H1 (cell line): ENCODE results near the gene TSR3. TPM values are rescaled to one million over a fixed set of nuclear protein-coding genes. Genes with fewer than 3 reads are reported as not detected.

Source experiments
- polyA plus RNA-seq, 7 experiments: library from polyadenylated mRNA; depleted of rRNA in 3 of 7; stranded (reverse) in 5 of 7; unstranded in 2 of 7; fragments of >200 nt in 5 of 7; fragments of 200-250 nt in 2 of 7; gene quantifications; 1 replicate in 5 of 7; 2 replicates in 1 of 7; 4 replicates in 1 of 7; pipeline versions ENCODE4 v1.2.1 to v1.2.3, GENCODE V29; 2011 to 2013; ENCODE audit warnings: missing spikeins in 2 of 7, mixed read lengths in 2 of 7
- total RNA-seq: library from RNA; stranded (reverse); fragmentation: NEBNext Ultra II Directional; extraction: Animal tissue kit (Norgen Biotek cat#: 25700); gene quantifications from 2 replicates; pipeline ENCODE4 v1.2.1, GENCODE V29; 2021
- TF ChIP-seq, protein P1 (sequence below): fragments of 300-600 bp; sonication (generic); IDR thresholded peaks from 2 replicates; pipeline ENCODE4 v1.7.1; 2012; ENCODE audit warnings: low read length, moderate library complexity, mild to moderate bottlenecking, inconsistent platforms; ENCODE audit not compliant: insufficient replicate concordance

The TSR3 gene
- total and polyA plus RNA-seq, 2 of the 8 experiments (the other 6 are each of a cell fraction or from before 2014, with no cell fraction given): 43.1 to 52.3 TPM

DNA sequence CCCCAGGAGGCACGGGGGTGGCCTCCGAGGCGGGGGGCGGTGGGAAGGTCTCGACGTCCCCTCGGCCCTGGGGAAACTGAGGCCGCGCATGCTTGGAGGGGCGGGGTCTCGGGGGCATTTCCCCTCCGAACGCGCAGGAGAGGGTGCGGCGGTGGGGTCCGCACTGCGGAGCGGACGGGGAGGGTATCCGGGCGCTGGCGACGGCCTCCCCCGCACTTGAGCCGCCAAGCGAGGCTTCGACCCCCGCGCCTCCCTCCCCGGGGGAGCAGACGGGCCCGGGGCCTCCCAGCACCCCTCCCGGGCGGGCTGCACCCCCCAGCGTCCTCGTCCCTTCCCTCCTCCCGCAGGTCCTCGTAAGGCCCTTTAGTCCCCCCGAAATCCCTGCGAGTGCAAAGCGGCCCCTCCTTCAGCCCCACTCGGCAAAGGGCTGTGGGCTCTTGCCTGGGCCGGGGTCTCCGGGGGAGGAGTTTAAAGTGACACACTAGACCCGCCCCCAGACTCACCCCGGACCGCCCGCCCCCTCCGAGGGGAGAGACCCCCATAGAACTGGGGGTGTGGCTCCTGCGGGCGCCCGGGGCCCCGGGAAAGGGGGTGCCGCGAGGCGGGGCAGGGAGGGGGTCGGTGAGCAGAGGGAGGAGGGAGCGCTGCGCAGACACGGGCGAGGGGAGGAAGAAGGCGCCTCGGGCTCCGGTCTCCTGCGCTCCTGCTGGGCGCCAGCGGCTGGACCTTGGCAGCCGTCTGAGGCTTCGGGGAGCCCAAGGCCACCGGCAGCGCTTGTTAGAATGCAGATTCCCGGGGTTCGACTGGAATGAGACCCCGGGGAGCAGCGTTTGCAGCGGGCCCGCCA is 17.6 kb downstream of the TSR3 start (continued):
- TF ChIP-seq, protein P1, sequence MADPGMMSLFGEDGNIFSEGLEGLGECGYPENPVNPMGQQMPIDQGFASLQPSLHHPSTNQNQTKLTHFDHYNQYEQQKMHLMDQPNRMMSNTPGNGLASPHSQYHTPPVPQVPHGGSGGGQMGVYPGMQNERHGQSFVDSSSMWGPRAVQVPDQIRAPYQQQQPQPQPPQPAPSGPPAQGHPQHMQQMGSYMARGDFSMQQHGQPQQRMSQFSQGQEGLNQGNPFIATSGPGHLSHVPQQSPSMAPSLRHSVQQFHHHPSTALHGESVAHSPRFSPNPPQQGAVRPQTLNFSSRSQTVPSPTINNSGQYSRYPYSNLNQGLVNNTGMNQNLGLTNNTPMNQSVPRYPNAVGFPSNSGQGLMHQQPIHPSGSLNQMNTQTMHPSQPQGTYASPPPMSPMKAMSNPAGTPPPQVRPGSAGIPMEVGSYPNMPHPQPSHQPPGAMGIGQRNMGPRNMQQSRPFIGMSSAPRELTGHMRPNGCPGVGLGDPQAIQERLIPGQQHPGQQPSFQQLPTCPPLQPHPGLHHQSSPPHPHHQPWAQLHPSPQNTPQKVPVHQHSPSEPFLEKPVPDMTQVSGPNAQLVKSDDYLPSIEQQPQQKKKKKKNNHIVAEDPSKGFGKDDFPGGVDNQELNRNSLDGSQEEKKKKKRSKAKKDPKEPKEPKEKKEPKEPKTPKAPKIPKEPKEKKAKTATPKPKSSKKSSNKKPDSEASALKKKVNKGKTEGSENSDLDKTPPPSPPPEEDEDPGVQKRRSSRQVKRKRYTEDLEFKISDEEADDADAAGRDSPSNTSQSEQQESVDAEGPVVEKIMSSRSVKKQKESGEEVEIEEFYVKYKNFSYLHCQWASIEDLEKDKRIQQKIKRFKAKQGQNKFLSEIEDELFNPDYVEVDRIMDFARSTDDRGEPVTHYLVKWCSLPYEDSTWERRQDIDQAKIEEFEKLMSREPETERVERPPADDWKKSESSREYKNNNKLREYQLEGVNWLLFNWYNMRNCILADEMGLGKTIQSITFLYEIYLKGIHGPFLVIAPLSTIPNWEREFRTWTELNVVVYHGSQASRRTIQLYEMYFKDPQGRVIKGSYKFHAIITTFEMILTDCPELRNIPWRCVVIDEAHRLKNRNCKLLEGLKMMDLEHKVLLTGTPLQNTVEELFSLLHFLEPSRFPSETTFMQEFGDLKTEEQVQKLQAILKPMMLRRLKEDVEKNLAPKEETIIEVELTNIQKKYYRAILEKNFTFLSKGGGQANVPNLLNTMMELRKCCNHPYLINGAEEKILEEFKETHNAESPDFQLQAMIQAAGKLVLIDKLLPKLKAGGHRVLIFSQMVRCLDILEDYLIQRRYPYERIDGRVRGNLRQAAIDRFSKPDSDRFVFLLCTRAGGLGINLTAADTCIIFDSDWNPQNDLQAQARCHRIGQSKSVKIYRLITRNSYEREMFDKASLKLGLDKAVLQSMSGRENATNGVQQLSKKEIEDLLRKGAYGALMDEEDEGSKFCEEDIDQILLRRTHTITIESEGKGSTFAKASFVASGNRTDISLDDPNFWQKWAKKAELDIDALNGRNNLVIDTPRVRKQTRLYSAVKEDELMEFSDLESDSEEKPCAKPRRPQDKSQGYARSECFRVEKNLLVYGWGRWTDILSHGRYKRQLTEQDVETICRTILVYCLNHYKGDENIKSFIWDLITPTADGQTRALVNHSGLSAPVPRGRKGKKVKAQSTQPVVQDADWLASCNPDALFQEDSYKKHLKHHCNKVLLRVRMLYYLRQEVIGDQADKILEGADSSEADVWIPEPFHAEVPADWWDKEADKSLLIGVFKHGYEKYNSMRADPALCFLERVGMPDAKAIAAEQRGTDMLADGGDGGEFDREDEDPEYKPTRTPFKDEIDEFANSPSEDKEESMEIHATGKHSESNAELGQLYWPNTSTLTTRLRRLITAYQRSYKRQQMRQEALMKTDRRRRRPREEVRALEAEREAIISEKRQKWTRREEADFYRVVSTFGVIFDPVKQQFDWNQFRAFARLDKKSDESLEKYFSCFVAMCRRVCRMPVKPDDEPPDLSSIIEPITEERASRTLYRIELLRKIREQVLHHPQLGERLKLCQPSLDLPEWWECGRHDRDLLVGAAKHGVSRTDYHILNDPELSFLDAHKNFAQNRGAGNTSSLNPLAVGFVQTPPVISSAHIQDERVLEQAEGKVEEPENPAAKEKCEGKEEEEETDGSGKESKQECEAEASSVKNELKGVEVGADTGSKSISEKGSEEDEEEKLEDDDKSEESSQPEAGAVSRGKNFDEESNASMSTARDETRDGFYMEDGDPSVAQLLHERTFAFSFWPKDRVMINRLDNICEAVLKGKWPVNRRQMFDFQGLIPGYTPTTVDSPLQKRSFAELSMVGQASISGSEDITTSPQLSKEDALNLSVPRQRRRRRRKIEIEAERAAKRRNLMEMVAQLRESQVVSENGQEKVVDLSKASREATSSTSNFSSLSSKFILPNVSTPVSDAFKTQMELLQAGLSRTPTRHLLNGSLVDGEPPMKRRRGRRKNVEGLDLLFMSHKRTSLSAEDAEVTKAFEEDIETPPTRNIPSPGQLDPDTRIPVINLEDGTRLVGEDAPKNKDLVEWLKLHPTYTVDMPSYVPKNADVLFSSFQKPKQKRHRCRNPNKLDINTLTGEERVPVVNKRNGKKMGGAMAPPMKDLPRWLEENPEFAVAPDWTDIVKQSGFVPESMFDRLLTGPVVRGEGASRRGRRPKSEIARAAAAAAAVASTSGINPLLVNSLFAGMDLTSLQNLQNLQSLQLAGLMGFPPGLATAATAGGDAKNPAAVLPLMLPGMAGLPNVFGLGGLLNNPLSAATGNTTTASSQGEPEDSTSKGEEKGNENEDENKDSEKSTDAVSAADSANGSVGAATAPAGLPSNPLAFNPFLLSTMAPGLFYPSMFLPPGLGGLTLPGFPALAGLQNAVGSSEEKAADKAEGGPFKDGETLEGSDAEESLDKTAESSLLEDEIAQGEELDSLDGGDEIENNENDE: no peak
